SK-N-SH (cell line): ENCODE data around the gene CTCFL. TPM values are rescaled to one million over a fixed set of nuclear protein-coding genes. Genes with fewer than 3 reads are reported as not detected.

Source experiments
- CTCF ChIA-PET: fragments of 300-600, 350-600 bp; formaldehyde crosslinking; extraction: SDS; loops from one replicate; lab custom pipeline; 2021; lab: Yijun Ruan, JAX
- POLR2A ChIA-PET: fragments of 350-600 bp; sonication (Branson Sonifier 250); formaldehyde crosslinking; extraction: SDS; loops from one replicate; lab custom pipeline; 2020; ENCODE audit warnings: antibody characterized with exemption, inconsistent platforms; lab: Yijun Ruan, JAX
- DNase-seq: peaks from one replicate; pipeline ENCODE4 v3.0.0; 2012
- H2AFZ ChIP-seq: fragments of 200-600 bp; sonication (generic); 2 replicates; pipeline ENCODE4 v1.8.1; 2016; ENCODE audit warnings: antibody characterized with exemption, mild to moderate bottlenecking, low read depth
- H3F3A ChIP-seq: fragments of 200-600 bp; sonication (generic); replicated peaks from 2 replicates; pipeline ENCODE3; 2016; ENCODE audit warnings: antibody characterized with exemption, mild to moderate bottlenecking; ENCODE audit not compliant: insufficient read depth
- H3K27ac ChIP-seq, 2 experiments: fragments of 200-500 bp in 1 of 2; fragments of 200-600 bp in 1 of 2; sonication (Bioruptor generic) in 1 of 2; sonication (generic), shearing (Covaris generic) in 1 of 2; 2 replicates each; pipeline versions ENCODE4 v1.5.1 to v1.6.1; 2014 to 2016; ENCODE audit warnings: low read depth in 2 of 2, inconsistent platforms in 1 of 2, low read length in 1 of 2, mild to moderate bottlenecking in 1 of 2, mixed read lengths in 1 of 2
- H3K27me3 ChIP-seq: fragments of 200-600 bp; sonication (generic), shearing (Covaris generic); 2 replicates; pipeline ENCODE4 v1.6.1; 2016; ENCODE audit warnings: mixed run types; ENCODE audit not compliant: insufficient read depth
- H3K36me3 ChIP-seq, 2 experiments: fragments of 200-500 bp in 1 of 2; fragments of 200-600 bp in 1 of 2; sonication (Bioruptor generic) in 1 of 2; sonication (generic) in 1 of 2; replicated peaks in 1 of 2; 2 replicates each; pipeline versions ENCODE3 to v1.5.1; 2014 to 2016; ENCODE audit warnings: low read length in 1 of 2, mild to moderate bottlenecking in 1 of 2; ENCODE audit not compliant: insufficient read depth in 2 of 2, control insufficient read depth in 1 of 2
- H3K4me1 ChIP-seq, 2 experiments: fragments of 200-500 bp in 1 of 2; fragments of 200-600 bp in 1 of 2; sonication (Bioruptor generic) in 1 of 2; sonication (generic), shearing (Covaris generic) in 1 of 2; 2 replicates each; pipeline versions ENCODE4 v1.5.1 to v1.6.1; 2014 to 2016; ENCODE audit warnings: low read depth in 1 of 2, low read length in 1 of 2, mixed run types in 1 of 2; ENCODE audit not compliant: insufficient read depth in 2 of 2, control insufficient read depth in 1 of 2
- H3K4me2 ChIP-seq: fragments of 200-600 bp; sonication (generic), shearing (Covaris generic); 2 replicates; pipeline ENCODE4 v1.6.1; 2017; ENCODE audit warnings: mixed run types
- H3K4me3 ChIP-seq, 2 experiments: fragments of 200-500 bp in 1 of 2; fragments of 200-600 bp in 1 of 2; sonication (Bioruptor generic) in 1 of 2; sonication (generic), shearing (Covaris generic) in 1 of 2; 2 replicates each; pipeline versions ENCODE4 v1.5.1 to v1.8.1; 2014 to 2016; ENCODE audit warnings: low read depth in 2 of 2, inconsistent platforms in 1 of 2, low read length in 1 of 2, mild to moderate bottlenecking in 1 of 2, mixed read lengths in 1 of 2, moderate library complexity in 1 of 2
- H3K79me2 ChIP-seq: fragments of 200-600 bp; sonication (generic); 2 replicates; pipeline ENCODE4 v1.8.1; 2017; ENCODE audit warnings: mild to moderate bottlenecking; ENCODE audit not compliant: insufficient read depth
- H3K9ac ChIP-seq: fragments of 200-600 bp; sonication (generic); 2 replicates; pipeline ENCODE4 v1.6.1; 2017; ENCODE audit warnings: mixed run types
- H3K9me2 ChIP-seq: fragments of 200-600 bp; sonication (generic); 2 replicates; pipeline ENCODE4 v1.6.1; 2017; ENCODE audit warnings: mixed run types
- H3K9me3 ChIP-seq: fragments of 200-600 bp; sonication (generic); 2 replicates; pipeline ENCODE4 v1.6.1; 2017; ENCODE audit warnings: mixed run types, mild to moderate bottlenecking, moderate library complexity
- H4K20me1 ChIP-seq: fragments of 200-600 bp; sonication (generic); 2 replicates; pipeline ENCODE4 v1.6.1; 2017; ENCODE audit warnings: mild to moderate bottlenecking, mixed run types; ENCODE audit not compliant: insufficient read depth
- CTCF ChIP-seq: fragments of 200-600 bp; sonication (generic); IDR thresholded peaks from 2 replicates; pipeline ENCODE4 v1.6.1; 2017; ENCODE audit warnings: antibody characterized with exemption, mild to moderate bottlenecking, moderate library complexity
- ELF1 ChIP-seq: IDR thresholded peaks from 2 replicates; pipeline ENCODE4 v1.4.0; 2012
- EP300 ChIP-seq, 2 experiments: IDR thresholded peaks; 2 replicates each; pipeline versions ENCODE4 v1.4.0 to v1.6.1; 2012; ENCODE audit warnings: borderline replicate concordance in 1 of 2, low read depth in 1 of 2, low read length in 1 of 2
- FOXJ3 ChIP-seq: sonication (generic); formaldehyde crosslinking; IDR thresholded peaks from 2 replicates; pipeline ENCODE4 v1.5.1; 2020; ENCODE audit warnings: mild to moderate bottlenecking, missing genetic modification reagents
- GATA2 ChIP-seq: sonication (generic); formaldehyde crosslinking; IDR thresholded peaks from 2 replicates; pipeline ENCODE4 v1.5.0; 2020; ENCODE audit warnings: mild to moderate bottlenecking, missing genetic modification reagents
- IRF3 ChIP-seq: fragments of 150-350 bp; IDR thresholded peaks from 2 replicates; pipeline ENCODE4 v1.6.1; 2016; ENCODE audit warnings: mild to moderate bottlenecking, low read depth, low read length
- JUND ChIP-seq: IDR thresholded peaks from 2 replicates; pipeline ENCODE4 v1.4.0; 2012
- MXI1 ChIP-seq: IDR thresholded peaks from 2 replicates; pipeline ENCODE4 v1.6.1; 2012; ENCODE audit warnings: mild to moderate bottlenecking, low read depth, low read length, improper control_type of control experiment
- NFIC ChIP-seq: IDR thresholded peaks from 2 replicates; pipeline ENCODE4 v1.4.0; 2012; ENCODE audit warnings: borderline replicate concordance
- NRF1 ChIP-seq: IDR thresholded peaks from 2 replicates; pipeline ENCODE4 v1.6.1; 2012; ENCODE audit warnings: low read depth, mild to moderate bottlenecking, low read length
- REST ChIP-seq: IDR thresholded peaks from 2 replicates; pipeline ENCODE4 v1.6.1; 2012; ENCODE audit warnings: mild to moderate bottlenecking, low read depth, low read length, moderate library complexity
- RXRA ChIP-seq: IDR thresholded peaks from 2 replicates; pipeline ENCODE4 v1.4.0; 2012; ENCODE audit warnings: low read depth, mild to moderate bottlenecking, borderline replicate concordance
- SIN3A ChIP-seq: IDR thresholded peaks from 2 replicates; pipeline ENCODE4 v1.6.1; 2012; ENCODE audit warnings: low read depth, mild to moderate bottlenecking, low read length, moderate library complexity, borderline replicate concordance
- TEAD4 ChIP-seq: IDR thresholded peaks from 2 replicates; pipeline ENCODE4 v1.4.0; 2012; ENCODE audit warnings: mild to moderate bottlenecking, borderline replicate concordance; ENCODE audit not compliant: insufficient read depth
- USF2 ChIP-seq: fragments of 150-350 bp; IDR thresholded peaks from 2 replicates; pipeline ENCODE4 v1.6.1; 2017; ENCODE audit warnings: antibody characterized with exemption, low read length, low read depth, borderline replicate concordance
- WGBS: methylation state at CpG from one replicate; pipeline ENCODE4 v1.1.6; 2017; ENCODE audit warnings: low lambda C conversion rate; 5-methylcytosine and 5-hydroxymethylcytosine counted together
- polyA plus RNA-seq, 3 experiments: library from polyadenylated mRNA; depleted of rRNA; stranded (reverse); fragments of >200 nt; gene quantifications; 2 replicates each; pipeline ENCODE4 v1.2.3, GENCODE V29; 2012
- TF ChIP-seq, protein P1 (sequence below): IDR thresholded peaks from 2 replicates; pipeline ENCODE4; 2012

CTCFL gene
- polyA plus RNA-seq, 1 of the 3 experiments (the other 2 are of a cell fraction), result not detected

DNA sequence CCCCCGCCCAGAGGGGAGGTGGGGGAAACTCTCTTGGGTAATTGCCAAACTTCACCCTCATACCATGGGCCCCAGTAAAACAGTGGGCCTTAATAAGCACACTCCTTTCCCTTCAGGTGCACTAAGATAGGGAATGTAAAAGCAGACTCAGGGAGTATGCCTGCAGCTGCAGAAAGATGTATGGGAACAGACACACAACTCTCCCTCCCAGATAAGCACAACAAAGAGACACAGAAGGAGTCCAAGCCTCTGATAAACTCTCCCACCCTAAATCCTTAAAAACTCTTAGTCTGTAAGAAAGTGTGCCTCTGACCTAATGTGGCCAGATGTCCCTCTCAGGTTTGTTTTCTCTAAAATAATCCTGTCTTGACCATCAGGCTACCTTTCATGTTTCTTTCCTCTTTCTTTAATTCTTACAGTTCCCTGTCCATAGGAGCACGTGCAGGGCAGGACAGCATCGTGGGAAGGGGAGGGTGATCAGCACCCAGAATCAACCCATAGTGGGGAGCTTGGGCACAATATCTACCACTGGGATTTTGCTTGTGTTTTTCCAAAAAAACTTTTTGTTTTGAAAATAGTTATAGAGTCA, 11.3 kb upstream of the CTCFL start (continued):
- no peak for TF ChIP-seq REST
- TF ChIP-seq, all 33 proteins: peak for 0

DNA sequence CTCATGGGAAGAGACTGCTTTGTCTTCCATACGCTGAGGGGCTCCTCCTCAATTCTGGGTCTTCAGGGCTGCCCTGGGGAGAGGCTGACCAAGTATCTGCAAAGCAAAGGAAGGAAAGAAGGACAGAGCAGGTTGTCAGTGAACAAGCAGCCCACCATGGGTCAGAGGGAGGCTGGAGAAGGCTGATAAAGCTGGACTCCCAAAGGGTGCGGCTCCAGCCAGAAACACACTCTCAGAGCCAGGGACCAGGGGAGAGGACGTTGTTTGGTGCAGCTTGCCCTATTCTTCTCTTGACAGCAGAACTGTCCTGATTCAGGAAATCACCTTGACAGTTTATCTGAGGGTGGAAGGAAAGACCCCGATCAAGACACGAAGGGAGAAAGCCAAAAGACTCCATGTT, 10.4 kb upstream of the CTCFL start:
- no peaks in the 10 kb centered on the region for H3K9me2 ChIP-seq
- H3K27ac ChIP-seq, result no peak overlapping the region
- H3K27me3 ChIP-seq, result no peaks in the 10 kb centered on the region
- 41% methylated on average over 5 of the region's 5 CpGs for WGBS
- POLR2A ChIA-PET, result no interaction called here
- no peaks in the 10 kb centered on the region for H3K4me1 ChIP-seq
- no peaks in the 10 kb centered on the region for H3K79me2 ChIP-seq
- no peak for DNase-seq
- no peaks in the 10 kb centered on the region for H3K9me3 ChIP-seq
- H3K4me2 ChIP-seq, result no peak overlapping the region
- no peaks in the 10 kb centered on the region for H4K20me1 ChIP-seq
- no peak overlapping the region for H2AFZ ChIP-seq
- H3K4me3 ChIP-seq, result no peak overlapping the region
- H3K9ac ChIP-seq, result no peak overlapping the region
- no peaks in the 10 kb centered on the region for H3K36me3 ChIP-seq
- CTCF ChIA-PET, result interaction anchor here (1.1 kb wide), 1 partner anchor 47 kb away, joined by 3 read pairs; no protein-coding TSS in a partner anchor
- TF ChIP-seq EP300 (IDR thresholded peaks at IDR 0.05; ENCODE audit: borderline replicate concordance in 1 of 2, low read depth in 1 of 2, low read length in 1 of 2), result no peak
- no peak for TF ChIP-seq ELF1
- TF ChIP-seq FOXJ3 (CRISPR knock-in tag), result no peak
- no peak for TF ChIP-seq SIN3A
- TF ChIP-seq RXRA, result no peak
- no peak for TF ChIP-seq GATA2 (CRISPR knock-in tag)
- no peak for TF ChIP-seq TEAD4
- TF ChIP-seq JUND, result no peak
- no peak for TF ChIP-seq NFIC
- no peak for TF ChIP-seq IRF3
- TF ChIP-seq, protein P1, sequence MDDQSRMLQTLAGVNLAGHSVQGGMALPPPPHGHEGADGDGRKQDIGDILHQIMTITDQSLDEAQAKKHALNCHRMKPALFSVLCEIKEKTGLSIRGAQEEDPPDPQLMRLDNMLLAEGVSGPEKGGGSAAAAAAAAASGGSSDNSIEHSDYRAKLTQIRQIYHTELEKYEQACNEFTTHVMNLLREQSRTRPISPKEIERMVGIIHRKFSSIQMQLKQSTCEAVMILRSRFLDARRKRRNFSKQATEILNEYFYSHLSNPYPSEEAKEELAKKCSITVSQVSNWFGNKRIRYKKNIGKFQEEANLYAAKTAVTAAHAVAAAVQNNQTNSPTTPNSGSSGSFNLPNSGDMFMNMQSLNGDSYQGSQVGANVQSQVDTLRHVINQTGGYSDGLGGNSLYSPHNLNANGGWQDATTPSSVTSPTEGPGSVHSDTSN, result no peak
- no peak for TF ChIP-seq NRF1
- no peak for TF ChIP-seq CTCF
- no peak for TF ChIP-seq MXI1
- TF ChIP-seq REST, result no peak
- TF ChIP-seq USF2, result no peak
- TF ChIP-seq, all 33 proteins: peak for 0
- no peaks in the 10 kb centered on the region for H3F3A ChIP-seq
